ENCODE results near the gene DLG2.

The DLG2 gene

DNA sequence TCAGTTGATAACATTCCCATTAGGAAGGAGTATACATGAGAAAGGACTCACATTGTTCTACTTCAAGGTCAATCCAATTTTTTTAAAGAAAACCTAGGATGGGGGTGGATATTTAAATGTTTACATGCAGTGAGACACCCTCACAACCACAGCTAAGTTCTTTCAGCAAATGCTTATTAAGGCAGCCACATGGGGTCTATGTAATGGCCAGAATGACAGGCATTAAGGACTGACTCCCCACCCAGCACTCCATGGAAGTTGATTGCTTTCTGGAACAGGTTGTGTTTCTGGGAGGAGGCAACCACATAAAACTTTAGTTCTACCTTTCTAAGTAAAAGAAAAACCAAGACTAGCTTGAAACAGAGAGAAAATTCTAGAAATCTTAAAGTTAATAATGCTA lies 1678.9 kb downstream of the DLG2 start:
- no peak for DNase-seq

GRCh38 chr11:83945976-83946375 lies 1681.2 kb downstream of the DLG2 start:
- no peak for DNase-seq

- DNase-seq: no peak
Measured at GRCh38 chr11:83941050-83941449, 1686.1 kb downstream of the DLG2 start.

GRCh38 chr11:83938148-83938547 lies 1689.0 kb downstream of the DLG2 start:
- no peak for DNase-seq

DNA sequence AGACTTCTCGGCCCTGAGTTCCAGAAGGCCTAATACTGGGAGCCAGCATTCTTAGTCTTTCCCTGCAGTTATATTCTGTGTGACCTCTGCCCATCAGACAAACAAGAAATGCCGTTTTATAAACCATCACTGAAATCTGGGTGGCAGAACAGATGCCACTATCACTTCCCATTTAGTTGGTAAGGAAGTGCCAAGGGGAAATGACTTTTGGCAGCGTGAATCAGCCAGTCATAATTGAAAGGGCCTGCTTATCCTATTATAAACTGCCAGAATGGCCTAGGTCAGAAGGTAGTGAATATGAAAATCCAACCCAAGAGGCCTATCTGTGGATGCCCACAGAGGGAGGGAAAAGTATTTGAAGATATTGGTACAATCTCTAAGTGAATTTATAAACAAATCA lies 1694.1 kb downstream of the DLG2 start:
- DNase-seq: no peak

DNA sequence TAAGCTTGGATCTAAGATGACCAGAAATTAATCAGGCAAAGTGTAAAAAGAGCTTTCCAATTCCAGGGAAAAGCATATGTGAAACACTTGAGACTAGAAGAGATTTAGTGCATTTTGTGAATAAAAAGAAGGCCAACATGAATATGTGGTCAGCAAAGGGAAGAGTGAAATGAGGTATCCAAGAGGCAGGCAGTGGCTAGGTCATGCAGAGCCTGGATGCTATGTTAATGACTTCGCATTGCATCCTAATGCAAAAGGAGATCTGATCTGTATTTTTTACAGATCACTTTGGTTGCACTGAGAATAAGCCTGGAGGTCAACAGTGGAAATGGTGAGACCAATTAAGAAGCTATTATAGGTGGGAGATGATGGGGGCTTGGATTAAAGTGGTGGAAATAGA lies 1699.7 kb downstream of the DLG2 start:
- DNase-seq: no peak

- DNase-seq: no peak
Measured at GRCh38 chr11:83924795-83925542, 1702.2 kb downstream of the DLG2 start.

DNA sequence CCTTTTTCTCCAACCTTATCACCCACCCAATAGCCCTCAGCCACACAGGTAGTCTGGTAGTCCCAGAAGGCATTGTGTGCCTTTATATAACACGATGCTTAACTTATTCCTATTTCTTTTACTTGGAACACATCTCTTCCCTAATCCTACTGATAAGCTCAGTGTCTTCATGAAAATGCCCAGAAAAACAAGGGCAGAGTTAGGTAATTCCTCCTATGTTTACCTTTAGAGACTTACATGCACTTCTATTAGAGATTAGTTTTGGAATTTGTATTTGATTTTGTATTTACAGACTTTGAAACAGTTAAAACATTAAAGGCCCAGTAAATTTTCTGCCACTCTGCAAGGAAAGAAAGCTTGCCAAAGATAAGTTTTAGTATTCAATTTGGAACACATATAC lies 1703.2 kb downstream of the DLG2 start:
- no peak for DNase-seq

DNA sequence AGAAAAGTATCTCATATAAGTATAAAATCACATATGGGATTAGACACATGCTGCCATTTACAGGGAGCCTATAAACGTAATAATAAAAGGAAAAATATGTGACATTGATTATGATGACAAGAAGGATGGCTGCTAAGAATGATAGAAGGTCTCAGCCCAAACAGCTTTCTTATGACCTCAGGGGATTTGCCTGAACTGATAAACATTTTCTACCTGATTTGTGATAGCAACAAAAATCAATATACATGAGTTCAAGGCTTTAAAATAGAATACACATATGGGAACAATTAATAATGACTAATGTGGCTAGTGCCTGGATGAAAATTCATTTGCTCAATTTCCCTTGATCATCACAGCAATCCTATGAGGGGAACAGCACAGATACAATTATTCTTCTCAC lies 1704.2 kb downstream of the DLG2 start:
- no peak for DNase-seq

GRCh38 chr11:83922318-83922717 lies 1704.8 kb downstream of the DLG2 start:
- no peak for DNase-seq

- no peak for DNase-seq
Measured at GRCh38 chr11:83921447-83922192, 1705.5 kb downstream of the DLG2 start.

GRCh38 chr11:83918476-83918875 lies 1708.7 kb downstream of the DLG2 start:
- no peak for DNase-seq

GRCh38 chr11:83914995-83915394 lies 1712.1 kb downstream of the DLG2 start:
- DNase-seq: no peak

DNA sequence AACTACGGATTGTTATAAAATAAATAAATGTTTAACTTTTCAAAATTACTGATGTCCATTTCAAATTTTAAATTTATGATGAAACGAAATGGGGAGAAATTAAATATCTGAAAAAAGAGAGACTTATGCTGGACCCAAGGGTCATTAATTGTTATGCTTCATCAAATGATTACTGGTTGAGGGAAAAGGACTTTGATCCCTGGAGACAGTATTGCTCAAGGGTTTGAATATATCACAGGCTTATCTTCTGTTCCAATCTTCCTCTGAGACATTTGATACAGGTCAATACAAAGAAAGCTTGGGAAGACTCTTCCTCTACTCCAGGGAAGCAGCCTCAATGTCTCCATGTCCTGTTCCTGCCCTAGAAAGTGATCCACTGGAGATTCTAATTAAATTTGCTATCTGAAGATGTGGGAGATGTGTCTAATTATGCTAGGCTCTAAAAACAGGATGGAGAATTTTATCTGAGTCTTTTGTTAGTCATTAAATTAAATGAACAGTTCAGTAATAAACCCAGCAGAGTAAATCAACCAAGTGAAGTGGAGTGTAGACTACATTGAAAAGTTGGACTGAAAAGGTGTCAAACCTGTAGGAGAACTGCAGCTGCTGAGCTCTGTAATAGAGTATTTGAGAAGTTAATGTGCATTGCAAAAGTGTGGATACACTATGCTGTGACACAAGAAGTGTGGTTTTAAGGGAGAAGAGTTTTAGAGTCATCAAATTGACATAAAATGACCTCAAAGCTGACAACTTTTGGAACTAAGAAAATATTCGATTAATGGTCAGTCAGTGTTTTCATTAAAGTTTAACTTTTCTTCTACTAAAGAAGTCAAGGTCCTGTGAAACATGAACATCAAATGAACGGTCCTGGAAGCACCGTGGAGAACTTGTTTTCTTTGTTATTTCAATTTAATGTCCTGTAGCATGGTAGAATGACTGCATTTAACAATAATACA lies 1717.3 kb downstream of the DLG2 start:
- no peak for DNase-seq

DNA sequence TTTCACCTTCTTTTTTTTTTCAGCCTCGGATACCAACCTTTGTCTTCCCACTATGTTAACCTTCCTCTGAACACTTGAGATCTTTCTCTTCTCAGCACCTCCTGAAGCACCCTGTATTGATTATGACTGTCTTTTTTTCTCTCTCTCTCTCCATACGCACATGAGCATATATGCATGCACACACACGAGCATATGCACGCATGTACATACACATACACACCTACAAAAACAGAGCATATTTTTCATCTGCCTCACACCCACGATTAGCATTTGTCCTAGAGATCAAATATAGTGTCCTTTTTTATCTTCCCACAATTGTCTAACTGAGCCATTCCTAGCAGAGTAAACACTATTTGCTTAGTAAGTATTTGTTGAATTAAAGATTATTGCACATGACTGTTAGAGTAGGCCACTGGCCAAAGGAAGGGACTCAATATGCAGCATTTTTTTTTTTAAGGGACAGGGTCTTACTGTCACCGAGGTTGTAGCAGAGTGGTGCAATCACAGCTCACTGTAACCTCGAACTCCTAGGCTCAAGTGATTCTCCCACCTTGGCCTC lies 1718.8 kb downstream of the DLG2 start:
- no peak for DNase-seq

DNA sequence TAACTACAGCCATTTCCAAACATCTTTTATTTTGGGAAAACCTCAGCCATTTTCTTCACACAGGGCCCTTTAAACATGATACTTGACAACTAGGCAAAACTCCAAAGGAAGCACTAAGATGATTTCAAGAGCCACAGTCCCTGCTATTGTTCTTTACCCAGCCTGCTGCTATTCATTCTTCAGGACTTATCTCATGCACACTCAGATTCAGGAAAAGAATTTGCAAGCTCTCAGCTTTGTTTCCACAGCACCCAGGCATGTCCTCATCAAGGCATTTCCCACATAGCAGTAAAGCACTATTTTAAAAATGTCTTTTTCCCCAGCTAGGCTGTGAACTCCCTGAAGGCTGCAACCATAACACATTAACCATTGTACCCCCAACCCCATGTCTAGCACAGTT lies 1731.6 kb downstream of the DLG2 start:
- DNase-seq: no peak

GRCh38 chr11:83881428-83881827 lies 1745.7 kb downstream of the DLG2 start:
- DNase-seq: no peak

GRCh38 chr11:83871054-83871453 lies 1756.1 kb downstream of the DLG2 start:
- DNase-seq: no peak

GRCh38 chr11:83866655-83867054 lies 1760.5 kb downstream of the DLG2 start:
- DNase-seq: no peak

- no peak for DNase-seq
Measured at GRCh38 chr11:83865636-83866461, 1761.3 kb downstream of the DLG2 start.

GRCh38 chr11:83864412-83865057 lies 1762.6 kb downstream of the DLG2 start:
- DNase-seq: no peak

- no peak for DNase-seq
Measured at GRCh38 chr11:83863272-83863671, 1763.9 kb downstream of the DLG2 start.
